GM21526 (cell line): ENCODE measurements around the gene GP5.

ENCODE experiments used
- ATAC-seq: cut with Tn5 transposase; IDR thresholded peaks from one replicate; pipeline ENCODE4 v1.9.1; 2021; ENCODE audit warnings: moderate library complexity; ENCODE audit not compliant: unreplicated experiment, low FRiP score

GP5 gene

GRCh38 chr3:194379651-194380050 lies 19.4 kb downstream of the GP5 start:
- no peak for ATAC-seq

DNA sequence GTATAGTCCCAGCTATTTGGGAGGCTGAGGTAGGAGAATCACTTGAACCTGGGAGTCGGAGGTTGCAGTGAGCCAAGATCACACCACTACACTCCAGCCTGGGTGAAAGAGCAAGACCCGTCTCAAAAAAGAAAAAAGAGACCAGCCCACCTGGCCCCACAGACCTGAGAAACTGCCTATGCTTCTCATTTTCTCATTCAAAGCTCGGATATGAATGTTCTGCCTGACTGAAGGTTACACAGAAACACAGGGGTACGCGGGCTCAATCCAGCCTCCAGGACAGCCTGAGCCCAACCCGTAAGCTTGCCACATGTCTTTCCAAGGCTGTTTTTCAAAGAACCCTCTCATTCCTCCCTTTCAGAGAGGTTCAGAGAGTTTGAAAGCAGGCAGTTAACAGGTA lies 19.8 kb downstream of the GP5 start:
- ATAC-seq: no peak

DNA sequence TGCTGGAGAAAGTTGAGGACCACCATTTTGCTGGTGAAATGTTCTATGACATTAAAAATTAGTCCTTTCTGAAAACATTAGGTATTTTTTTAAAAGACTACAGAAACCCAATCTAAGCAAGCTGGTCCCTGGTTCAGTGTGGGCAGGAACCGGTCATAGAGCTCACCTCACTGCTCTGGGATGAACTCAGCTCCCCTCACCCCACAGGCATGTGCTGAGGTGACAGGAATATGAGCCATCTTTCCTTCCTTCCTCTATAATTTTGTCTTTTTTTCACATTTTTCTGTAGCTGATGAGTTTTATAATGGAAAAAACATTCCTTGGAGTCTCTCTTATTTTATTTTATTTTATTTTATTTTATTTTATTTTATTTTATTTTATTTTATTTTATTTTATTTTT lies 21.4 kb downstream of the GP5 start:
- ATAC-seq: no peak

DNA sequence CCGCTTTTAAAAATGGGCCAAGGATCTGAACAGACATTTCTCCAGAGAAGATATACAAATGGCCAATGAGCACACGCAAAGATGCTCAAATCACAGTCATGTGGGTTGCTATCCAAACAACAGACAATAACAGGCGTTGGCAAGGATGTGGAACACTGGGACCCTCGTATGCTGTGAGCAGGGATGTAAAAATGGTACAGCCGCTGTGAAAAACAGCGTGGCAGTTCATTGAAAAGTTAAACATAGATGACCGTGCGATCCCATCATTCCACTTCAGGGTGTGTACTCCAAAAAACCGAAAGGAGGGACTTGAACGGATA lies 22.9 kb downstream of the GP5 start:
- no peak for ATAC-seq

DNA sequence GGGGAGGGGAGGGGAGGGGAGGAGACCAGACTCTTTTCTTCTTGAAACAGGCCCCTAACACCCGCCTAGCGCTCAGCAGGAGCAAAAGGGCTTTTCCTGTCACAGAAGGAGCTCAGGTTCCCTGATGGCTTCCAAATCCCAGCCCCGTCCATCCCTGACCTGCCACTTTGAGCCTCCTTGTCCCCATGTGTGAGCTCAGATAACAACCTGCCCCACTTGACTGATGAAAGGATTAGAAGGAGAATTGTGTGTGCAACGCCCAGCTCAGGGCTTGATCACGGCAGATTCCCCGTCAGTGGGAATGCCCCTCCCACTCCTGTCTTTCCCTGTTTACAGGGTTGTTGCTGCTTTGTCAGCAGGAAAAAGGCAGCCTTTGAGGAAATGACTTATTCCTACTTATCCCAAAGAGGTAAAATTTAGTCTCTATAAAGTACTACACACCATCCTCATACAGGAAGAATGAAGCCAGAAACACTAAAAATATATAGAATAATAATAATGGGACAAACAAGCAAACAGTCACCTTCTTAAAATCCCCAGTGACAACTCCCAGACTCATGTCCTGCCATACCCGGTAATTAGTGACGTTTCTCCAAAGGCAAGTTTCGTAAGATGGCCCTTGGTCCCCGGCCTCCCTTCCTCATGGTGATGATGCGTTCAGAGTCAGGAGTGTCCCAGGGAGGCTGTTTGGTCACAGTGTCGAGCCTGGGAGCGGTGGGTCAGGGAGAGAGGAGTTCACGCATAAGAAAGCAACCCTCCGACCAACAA lies 23.4 kb downstream of the GP5 start:
- no peak for ATAC-seq

DNA sequence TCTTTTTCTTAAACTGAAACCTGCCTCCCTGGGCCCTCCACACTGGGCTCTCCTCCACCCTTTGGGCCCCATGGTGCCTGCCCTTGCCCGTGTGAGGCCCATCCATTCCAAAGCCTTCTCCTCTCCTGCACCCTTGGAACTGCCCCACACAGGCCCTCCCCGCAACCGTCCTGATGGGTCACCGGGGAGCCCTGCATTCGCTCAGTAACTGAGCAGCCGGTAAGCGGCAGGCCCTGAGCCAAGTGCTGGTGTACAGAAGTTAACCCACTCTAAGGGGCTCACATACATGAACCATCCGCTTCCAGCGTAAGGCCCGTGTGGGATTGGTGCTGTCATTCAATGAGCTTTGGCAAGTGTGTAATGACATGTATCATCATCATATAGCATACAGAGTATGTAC lies 24.1 kb downstream of the GP5 start:
- no peak for ATAC-seq

GRCh38 chr3:194373899-194374298 lies 25.2 kb downstream of the GP5 start:
- ATAC-seq: no peak

DNA sequence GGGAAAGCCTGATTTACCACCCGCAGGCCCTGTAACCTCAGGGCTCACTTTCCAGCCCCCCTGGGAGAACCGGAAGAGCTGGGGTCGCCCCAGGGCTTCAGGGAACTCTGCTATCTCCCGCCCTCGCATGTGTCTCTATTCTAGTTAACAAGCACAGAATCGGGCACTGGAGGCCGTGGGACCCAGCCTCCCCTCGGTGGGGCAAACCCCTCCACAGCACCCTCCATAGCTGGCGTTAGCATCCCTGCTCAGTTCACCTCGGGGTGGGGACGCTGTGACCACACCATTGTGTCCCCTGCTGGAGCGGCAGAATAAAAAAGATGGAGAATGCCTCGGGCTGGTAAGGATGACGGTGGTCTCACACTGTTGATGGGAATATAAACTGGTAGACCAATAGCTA lies 26.0 kb downstream of the GP5 start:
- ATAC-seq: no peak

DNA sequence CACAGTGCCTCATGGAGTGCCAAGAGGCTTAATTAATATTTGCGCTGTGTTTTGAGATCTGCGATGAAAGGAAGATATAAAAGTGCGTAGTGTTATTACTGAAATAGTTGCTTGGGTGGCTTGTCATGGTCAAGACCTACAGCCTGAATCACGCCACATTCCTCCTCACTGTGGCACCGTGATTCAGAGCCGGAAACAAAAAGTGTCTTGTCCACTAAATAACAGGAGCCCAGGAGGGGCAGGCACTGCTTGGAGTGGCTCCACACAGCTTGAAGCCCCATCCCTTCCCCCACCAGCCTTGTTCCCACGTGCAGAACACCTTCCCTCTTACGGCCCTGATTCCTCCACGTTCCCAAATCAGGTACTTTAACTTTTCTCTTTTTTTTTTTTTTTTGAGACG lies 28.3 kb downstream of the GP5 start:
- ATAC-seq: no peak

DNA sequence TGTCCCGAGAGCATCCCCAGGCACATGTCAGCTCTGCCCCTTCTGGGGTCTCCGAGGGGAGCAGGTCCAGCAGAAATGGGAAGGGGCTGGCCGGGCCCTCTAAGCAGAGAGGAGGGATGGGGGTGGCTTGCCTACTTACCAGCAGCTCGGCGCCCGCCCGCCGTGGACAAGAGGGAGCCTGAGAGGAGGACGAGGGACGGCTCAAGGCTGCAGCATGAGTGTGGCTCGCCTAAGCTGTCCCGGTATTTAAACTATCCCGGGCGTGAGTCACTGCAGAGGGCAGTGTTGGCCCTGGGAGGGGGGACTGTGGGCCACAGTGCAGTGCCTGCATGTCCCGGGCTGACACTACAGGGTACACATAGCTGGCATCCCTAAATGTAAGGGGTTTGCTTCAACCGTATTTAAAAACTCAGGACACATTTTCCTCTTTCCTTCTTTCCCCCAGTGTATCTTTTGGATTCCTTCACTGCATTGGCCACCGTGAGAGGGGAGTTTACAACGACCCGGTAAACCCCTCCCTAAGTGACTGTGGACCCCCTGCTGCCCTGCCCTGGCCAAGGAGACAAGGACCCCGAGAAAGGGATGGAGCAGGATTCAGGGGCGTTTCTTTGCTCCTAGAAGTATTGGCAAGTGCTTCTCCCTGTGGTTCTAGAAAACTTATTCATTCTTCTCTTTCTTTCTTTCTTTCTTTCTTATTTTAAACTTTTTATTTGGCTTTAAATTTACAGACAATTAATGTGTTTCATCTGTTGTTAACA lies 29.4 kb downstream of the GP5 start, which contains the start of gene LRRC15:
TSS of gene LRRC15 (minus strand) at position 222 of the 758 bp plus-strand sequence. CDS start 8,700 bp downstream, outside the sequence.
- no peak for ATAC-seq

DNA sequence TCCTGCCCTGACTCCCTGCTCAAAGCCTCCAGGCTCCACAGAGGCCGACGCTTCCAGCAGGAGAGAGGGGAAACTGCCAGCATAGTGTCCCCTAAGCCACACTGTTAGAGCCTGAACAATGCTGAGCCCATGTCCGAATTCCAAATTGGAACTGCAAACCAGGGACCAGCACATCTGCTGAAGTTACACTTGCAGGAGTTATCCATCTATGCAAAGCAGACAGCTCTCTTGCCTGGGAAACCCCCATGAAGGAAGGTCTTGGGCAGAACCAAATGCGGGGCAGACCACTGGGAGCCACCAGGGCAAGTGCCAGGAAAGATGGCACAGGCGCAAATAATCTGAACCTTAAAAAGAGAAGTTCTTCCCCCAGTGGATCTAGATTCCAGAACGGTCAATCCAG lies 30.1 kb downstream of the GP5 start:
- no peak for ATAC-seq

- no peak for ATAC-seq
These were observed 30.8 kb downstream of the GP5 start for GRCh38 chr3:194367992-194368841.

DNA sequence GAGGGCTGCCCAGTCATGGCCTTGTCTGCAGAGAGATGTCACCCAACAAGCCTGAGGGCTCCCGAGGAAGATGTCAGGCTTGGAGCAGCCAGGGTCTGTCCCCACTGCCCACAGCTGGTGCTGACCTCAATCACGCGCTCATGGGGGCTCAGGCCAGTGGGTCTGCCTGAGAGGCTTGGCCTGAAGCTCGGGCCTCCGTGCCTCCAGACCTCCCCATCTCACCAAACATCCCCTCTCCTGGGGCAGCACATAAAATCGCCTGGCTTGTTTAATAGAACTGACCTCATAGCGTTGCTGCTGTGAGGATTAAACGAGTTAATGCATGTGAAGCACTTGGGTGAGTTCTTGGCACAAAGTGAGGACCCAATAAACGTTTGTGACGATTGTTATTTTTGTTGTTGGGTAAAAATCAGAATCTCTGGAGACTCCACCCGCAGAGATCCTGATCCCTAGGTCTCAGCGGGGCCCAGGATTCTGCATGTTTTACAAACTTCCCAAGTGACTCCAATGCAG lies 33.0 kb downstream of the GP5 start:
- no peak for ATAC-seq

DNA sequence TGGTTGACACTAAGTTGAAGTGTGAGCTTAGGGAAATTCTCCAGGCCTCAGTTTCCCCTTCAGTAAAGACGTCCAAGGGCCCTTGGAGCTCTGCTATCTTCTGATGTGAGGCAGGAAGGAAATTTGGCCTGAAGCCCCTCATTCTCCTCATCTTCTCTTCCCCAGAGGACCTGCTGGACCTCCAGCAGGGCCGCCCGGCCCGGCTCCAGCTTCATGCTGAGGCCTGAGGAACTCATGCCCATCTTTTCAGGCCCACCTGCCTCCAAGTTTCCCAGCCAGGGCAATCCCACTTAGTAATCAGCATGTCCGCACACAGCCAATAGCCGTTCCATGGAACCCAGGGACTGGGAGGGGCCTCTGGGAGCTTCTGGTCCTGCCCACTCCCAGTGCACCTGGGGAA lies 33.5 kb downstream of the GP5 start:
- no peak for ATAC-seq

DNA sequence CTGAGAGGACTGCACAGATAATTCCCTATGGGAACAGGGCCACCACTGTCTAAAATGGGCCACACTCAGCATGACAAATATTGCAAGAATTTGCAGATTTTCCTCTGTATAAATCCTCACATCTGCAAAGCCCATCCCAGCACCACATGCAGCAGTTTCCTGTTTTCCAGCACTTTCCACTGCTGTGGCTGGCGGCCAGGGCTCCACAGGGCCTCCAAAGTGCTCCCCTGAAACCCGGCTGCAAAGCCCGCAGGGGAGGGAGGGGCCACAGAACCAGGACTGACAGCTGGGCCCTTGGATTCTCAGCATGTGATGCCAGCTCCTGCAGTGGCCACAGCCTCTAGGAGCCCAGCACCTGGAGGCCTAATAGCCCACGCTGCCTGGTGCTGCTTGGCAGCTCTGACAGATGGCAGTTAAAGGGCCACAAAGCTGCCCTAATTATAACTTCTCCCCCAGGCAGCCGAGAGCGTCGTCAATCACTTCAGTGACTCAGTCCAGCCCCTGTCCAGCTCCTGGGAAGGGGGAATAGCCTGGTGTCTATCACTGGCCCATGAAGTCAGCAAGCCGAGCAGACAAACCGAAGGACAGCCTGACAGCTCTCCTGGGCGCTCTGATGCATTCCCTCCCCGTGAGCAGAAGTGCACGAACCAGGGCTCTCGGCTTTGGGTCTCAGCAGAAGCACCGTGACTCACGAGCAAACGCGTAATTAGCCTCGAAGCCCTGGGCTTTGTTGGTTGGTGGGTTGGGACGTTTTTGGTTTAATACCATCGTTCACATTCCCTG lies 34.2 kb downstream of the GP5 start:
- ATAC-seq: no peak

- no peak for ATAC-seq
These were observed 34.8 kb downstream of the GP5 start for GRCh38 chr3:194364314-194364651.

DNA sequence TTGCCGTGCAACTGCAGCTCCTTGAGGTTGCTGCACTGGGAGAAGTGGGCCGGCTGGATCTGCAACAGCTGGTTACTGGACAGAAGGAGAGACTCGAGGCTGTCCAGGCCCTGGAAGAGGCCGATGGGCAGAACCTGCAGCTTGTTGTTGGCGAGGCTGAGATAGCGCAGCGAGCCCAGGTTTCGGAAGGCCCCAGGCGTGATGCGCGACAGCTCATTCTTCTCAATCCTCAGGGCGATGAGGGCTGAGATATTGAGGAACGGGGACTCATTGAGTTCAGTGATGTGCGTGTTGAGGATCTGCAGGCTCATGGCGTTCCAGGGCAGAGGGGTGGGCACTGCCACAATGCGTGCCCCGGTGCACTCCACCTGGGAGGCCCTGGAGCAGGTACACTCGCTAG lies 38.5 kb downstream of the GP5 start:
- no peak for ATAC-seq

- ATAC-seq: no peak
These were observed 41.4 kb downstream of the GP5 start for GRCh38 chr3:194357681-194358080.

- ATAC-seq: no peak
These were observed 43.7 kb downstream of the GP5 start for GRCh38 chr3:194355379-194355778.

DNA sequence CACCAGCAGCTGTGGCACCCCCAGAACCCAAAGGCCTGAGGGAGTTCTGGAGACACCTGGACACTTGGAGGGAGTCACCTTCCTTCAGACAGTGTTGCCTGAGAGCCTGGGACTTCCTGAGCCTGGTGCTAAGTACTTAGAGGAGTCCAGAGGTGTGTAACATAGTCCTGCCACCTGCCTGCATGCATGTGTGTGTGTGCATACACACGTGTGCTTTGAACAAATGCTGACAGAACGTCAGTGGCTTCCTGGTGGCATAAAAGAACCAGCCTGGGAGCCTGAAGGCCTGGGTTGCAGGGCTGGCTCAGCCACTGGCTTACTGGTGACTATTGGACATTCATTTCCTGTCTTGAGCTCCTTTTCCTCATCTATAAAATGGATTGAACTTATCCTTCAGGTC lies 44.8 kb downstream of the GP5 start:
- no peak for ATAC-seq
